ENCODE data around the gene SEC22C. TPM values are rescaled to one million over a fixed set of nuclear protein-coding genes. Genes with fewer than 3 reads are reported as not detected.
A peak's percentile ranks its signal among the peaks of the same experiment; 100 is the strongest.
"Not testable (repeated sequence)": the region's sequence is repeated elsewhere in the genome, so short reads cannot be mapped to it uniquely, and the experiment has no call there.

SEC22C gene
- total RNA-seq, 4 donors from 2014 or later: 56.0 to 84.4 (median 72.1) TPM

DNA sequence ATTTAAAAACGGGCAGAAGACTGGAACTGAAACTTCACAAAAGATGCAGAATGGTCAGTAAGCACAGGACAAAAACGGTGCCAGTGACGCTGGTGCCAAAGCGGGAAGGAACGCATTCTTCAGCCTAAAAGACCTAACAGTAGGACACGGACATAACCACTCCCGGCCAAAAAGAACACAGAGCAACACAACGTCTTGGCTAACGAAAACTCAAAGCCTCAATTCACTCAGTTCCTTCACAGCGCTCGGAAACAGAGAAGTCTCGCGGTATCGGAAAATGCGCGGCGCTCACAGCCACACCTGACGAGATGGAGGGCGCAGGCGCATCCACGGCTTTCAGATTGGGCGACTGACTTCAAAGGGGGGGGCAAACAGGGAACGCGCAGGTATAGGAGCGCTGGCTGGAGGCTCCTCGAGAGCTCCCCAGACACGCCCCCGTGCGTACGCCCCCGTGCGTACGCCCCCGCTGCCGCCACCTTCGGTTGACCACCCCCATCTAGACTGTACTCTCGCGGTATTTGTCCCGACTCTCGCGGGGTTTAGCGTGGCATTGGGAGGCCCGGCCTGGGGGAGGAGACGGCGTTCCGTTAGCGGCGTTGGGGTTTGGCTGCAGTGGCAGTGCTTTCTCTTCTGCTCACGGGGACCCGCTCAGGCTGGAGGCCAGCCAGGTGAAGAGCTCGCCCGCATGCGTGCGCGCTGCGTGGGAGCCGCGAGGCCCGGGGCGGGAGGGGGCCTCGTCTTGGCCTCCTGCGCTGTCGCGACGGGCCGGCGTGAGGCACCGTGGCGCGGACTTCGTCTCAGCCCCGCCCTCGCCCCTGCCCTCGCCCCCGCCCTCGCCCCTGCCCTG, 18.6 kb upstream of the SEC22C start, which contains the start of gene NKTR:
TSS of gene NKTR (plus strand) at position 576 of the 847 bp plus-strand sequence. CDS start 321 bp downstream, outside the sequence.
- Histone ChIP-seq H3K36me3 (peaks cover 0 to 10% of the 10 kb centered on the region in 2 donors), H3K4me1 (peaks cover 5 to 34% (median 12%) of the 10 kb centered on the region in 3 donors), H3K27ac (peak within 1 kb of the TSS; percentile 79 to 98 (median 96)), H3K4me3 (peak within 1 kb of the TSS; percentile 49 to 87), H3K9me3 (peaks cover 0 to 7% (median 0%) of the 10 kb centered on the region in 3 donors), H3K27me3 (no peaks in the 10 kb centered on the region)
- peak; percentile 95 for ATAC-seq
- TF ChIP-seq POLR2A (IDR thresholded peaks at IDR 0.05) (peak; percentile 77 to 79), POLR2AphosphoS5 (IDR thresholded peaks at IDR 0.05) (peak; percentile 82), EP300 (IDR thresholded peaks at IDR 0.05) (no peak)
- TF ChIP-seq, protein P1, sequence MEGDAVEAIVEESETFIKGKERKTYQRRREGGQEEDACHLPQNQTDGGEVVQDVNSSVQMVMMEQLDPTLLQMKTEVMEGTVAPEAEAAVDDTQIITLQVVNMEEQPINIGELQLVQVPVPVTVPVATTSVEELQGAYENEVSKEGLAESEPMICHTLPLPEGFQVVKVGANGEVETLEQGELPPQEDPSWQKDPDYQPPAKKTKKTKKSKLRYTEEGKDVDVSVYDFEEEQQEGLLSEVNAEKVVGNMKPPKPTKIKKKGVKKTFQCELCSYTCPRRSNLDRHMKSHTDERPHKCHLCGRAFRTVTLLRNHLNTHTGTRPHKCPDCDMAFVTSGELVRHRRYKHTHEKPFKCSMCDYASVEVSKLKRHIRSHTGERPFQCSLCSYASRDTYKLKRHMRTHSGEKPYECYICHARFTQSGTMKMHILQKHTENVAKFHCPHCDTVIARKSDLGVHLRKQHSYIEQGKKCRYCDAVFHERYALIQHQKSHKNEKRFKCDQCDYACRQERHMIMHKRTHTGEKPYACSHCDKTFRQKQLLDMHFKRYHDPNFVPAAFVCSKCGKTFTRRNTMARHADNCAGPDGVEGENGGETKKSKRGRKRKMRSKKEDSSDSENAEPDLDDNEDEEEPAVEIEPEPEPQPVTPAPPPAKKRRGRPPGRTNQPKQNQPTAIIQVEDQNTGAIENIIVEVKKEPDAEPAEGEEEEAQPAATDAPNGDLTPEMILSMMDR (IDR thresholded peaks at IDR 0.05): no peak
- WGBS, 2 donors (ENCODE audit: low coverage in 1 of 2): 0% methylated on average over 8 to 16 of the region's 76 CpGs

DNA sequence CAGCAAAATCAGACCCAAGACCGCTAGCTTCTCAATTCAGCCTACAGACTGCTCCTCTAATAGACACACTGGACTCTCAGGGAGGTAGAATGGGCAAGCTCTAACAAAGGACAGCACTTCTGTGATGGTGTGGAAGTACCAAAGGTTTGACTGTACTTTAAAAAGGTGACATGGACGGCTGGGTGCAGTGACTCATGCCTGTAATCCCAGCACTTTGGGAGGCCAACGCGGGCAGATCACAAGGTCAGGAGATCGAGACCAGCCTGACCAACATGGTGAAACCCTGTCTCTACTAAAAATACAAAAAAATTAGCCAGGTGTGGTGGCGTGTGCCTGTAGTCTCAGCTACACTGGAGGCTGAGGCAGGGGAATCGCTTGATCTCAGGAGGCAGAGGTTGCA, 15.3 kb upstream of the SEC22C start:
- WGBS, 2 donors (ENCODE audit: low coverage in 1 of 2): 89 to 100% methylated on average over 2 to 7 of the region's 7 CpGs

DNA sequence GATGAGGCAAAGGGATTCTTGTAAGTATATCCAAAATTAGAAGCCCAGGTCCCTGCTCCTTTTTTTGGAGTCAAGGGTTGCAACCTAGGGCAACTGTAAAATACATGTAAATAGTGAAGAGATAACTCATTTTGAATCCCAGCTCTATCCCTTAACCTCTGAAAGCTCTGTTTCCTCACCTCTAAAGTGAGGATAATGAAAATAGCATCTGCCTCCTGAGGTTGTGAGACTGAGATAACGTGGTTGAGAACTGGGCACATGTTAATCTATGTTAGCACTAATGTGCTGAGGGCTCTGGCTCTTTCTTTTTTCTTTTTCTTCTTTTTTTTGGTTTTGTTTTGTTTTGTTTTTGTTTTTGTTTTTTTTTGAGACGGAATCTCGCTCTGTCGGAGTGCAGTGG, 13.9 kb upstream of the SEC22C start:
- peaks cover 5 to 24% (median 5%) of the 10 kb centered on the region in 3 donors for H3K4me1 ChIP-seq
- H3K4me3 ChIP-seq: no peak overlapping the region
- ATAC-seq: no peak
- H3K9me3 ChIP-seq: no peaks in the 10 kb centered on the region
- no peaks in the 10 kb centered on the region for H3K27me3 ChIP-seq
- no peak overlapping the region for H3K27ac ChIP-seq
- 100% methylated on average over 4 of the region's 4 CpGs for WGBS, 2 donors (ENCODE audit: low coverage in 1 of 2)
- TF ChIP-seq POLR2AphosphoS5 (IDR thresholded peaks at IDR 0.05) (no peak), POLR2A (IDR thresholded peaks at IDR 0.05) (no peak), EP300 (IDR thresholded peaks at IDR 0.05) (no peak)
- TF ChIP-seq, protein P1 (IDR thresholded peaks at IDR 0.05): no peak
- H3K36me3 ChIP-seq: peaks cover 0 to 21% of the 10 kb centered on the region in 2 donors

More for the DNA sequence above, 15.3 kb upstream of the SEC22C start:
- H3K27me3 ChIP-seq, ATAC-seq, H3K27ac ChIP-seq, H3K4me3 ChIP-seq, H3K9me3 ChIP-seq: not testable (repeated sequence)
- Histone ChIP-seq H3K36me3 (peaks cover 0 to 21% of the 10 kb centered on the region in 2 donors), H3K4me1 (peaks cover 3 to 23% (median 4%) of the 10 kb centered on the region in 3 donors)

DNA sequence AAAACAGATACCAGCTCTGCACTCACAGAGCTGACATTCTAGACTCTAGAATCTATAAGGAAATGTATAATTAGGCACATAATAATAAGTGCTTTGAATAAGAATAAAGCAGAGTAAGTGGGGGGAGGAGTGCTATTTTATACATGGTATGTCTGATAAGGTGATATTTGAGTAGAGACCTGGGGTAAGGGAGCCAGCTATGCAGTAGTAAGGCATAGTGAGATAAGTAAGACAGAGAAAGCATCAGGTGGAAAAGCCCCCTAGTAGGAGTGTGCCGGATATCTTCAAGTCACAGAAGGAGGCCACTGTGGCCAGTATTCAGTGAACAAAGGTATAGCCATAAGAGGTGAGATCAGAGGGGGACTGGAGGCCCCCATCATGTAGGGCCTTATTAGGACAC, 11.9 kb upstream of the SEC22C start:
- no peak for TF ChIP-seq POLR2A (IDR thresholded peaks at IDR 0.05)
- TF ChIP-seq POLR2AphosphoS5 (IDR thresholded peaks at IDR 0.05): no peak
- TF ChIP-seq, protein P1 (IDR thresholded peaks at IDR 0.05): no peak
- TF ChIP-seq EP300 (IDR thresholded peaks at IDR 0.05): no peak

DNA sequence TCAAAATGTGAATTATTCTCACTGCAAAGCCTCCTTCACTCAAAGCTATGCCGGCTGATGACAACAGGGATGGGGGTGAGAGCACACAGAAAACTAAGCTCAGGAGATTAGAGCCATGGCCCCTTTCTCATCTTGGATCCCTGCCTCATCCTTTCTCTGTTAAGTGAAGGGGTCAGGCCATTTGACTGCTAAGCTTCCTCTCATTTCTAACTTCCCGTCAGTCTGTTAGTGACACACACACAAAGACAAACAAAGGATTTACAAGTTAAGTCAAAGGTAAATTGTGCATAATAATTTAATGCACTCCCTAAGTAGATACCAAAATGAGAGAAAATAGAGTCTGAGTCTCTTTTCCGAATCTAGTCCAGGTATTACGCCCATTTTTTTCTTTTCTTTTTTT, 10.0 kb upstream of the SEC22C start:
- H3K4me1 ChIP-seq: peaks cover 5 to 20% (median 5%) of the 10 kb centered on the region in 3 donors
- H3K36me3 ChIP-seq: peaks cover 0 to 21% of the 10 kb centered on the region in 2 donors
- TF ChIP-seq, protein P1 (IDR thresholded peaks at IDR 0.05): no peak
- no peak for TF ChIP-seq POLR2A (IDR thresholded peaks at IDR 0.05)
- no peak for TF ChIP-seq POLR2AphosphoS5 (IDR thresholded peaks at IDR 0.05)
- TF ChIP-seq EP300 (IDR thresholded peaks at IDR 0.05): no peak
- 69 to 73% methylated on average over 3 to 4 of the region's 4 CpGs for WGBS, 2 donors (ENCODE audit: low coverage in 1 of 2)
- H3K4me3 ChIP-seq: peak overlapping the region; percentile 43 to 74
- no peaks in the 10 kb centered on the region for H3K9me3 ChIP-seq
- no peak for ATAC-seq
- H3K27ac ChIP-seq: peak overlapping the region in 3 of 4 donors; percentile 41 to 90 (median 87)
- no peaks in the 10 kb centered on the region for H3K27me3 ChIP-seq

More for the DNA sequence above, 11.9 kb upstream of the SEC22C start:
- Histone ChIP-seq H3K9me3 (no peaks in the 10 kb centered on the region), H3K4me3 (no peak overlapping the region), H3K4me1 (peaks cover 5 to 20% (median 5%) of the 10 kb centered on the region in 3 donors), H3K36me3 (peaks cover 0 to 21% of the 10 kb centered on the region in 2 donors), H3K27ac (no peak overlapping the region), H3K27me3 (no peaks in the 10 kb centered on the region)
- no peak for ATAC-seq
- 85 to 89% methylated on average over 1 of the region's 1 CpG for WGBS, 2 donors (ENCODE audit: low coverage in 1 of 2)
